Neuron (in vitro differentiated cells): ENCODE data around the gene SHLD1.

Experiments
- H2AFZ ChIP-seq: one replicate; pipeline ENCODE4 v1.6.1; 2013; ENCODE audit warnings: low read depth, mild to moderate bottlenecking, inconsistent platforms, low read length, moderate library complexity
- H3K27me3 ChIP-seq: one replicate; pipeline ENCODE4 v1.6.1; 2013; ENCODE audit warnings: low read length; ENCODE audit not compliant: insufficient read depth
- H3K36me3 ChIP-seq: one replicate; pipeline ENCODE4 v1.6.1; 2013; ENCODE audit warnings: low read length; ENCODE audit not compliant: insufficient read depth
- H3K4me1 ChIP-seq: one replicate; pipeline ENCODE4 v1.6.1; 2013; ENCODE audit warnings: low read length; ENCODE audit not compliant: insufficient read depth
- H3K4me3 ChIP-seq: 2 replicates; pipeline ENCODE4 v1.5.1; 2013; ENCODE audit warnings: mild to moderate bottlenecking, low read length, moderate library complexity
- H3K9me3 ChIP-seq: one replicate; pipeline ENCODE4 v1.6.1; 2013; ENCODE audit warnings: low read length

The SHLD1 gene

DNA sequence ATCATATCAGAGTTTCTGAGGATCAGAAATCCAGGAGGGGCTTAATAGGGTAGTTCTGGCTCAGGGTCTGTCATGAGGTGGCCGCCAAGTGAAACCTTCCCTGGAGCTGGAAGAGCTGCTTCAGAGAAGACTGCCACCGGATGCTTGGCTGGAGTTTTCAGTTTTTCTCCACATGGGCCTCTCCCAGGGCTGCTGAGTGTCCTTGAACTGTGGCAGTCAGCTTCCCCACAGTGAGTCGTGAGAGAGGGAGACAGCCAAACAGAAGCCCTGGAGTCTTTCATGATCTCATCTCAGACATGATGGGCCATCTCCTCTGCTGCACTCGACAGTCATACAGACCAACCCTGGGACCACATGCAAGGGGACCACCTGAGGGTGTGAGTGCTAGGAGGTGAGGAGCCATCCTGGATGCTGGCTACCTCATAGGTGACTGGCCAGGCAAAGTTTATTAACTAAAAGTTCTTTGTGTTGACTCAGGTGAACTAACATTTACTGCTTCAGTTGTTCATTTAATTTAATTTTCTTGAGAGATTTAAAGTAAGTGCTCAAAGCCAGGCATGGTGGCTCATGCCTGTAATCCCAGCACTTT, 71.5 kb downstream of the SHLD1 start:
- Histone ChIP-seq H3K4me1 (peaks cover 12% of the 10 kb centered on the region), H2AFZ (no peak overlapping the region), H3K27me3 (no peaks in the 10 kb centered on the region), H3K4me3 (no peak overlapping the region), H3K9me3 (no peaks in the 10 kb centered on the region), H3K36me3 (no peaks in the 10 kb centered on the region)

DNA sequence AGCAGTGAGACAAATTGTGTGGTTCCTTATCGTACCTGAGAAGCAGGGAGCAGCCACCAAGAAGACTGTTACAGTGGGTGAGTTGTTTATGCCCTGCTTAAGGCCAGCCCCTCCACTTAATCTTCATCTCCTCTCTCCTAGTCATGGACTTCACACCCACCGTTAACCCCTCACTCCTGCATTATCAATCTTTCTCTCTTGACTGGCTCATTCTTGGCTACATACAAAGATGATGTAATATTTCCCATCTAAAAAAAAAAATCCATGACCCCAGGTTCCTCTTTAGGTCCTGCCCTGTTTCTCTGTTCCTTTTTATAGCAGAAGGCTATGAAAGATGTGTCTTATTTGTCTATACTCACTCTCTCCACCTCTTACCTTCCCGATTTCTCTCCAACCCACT, 72.4 kb downstream of the SHLD1 start:
- Histone ChIP-seq H3K9me3 (no peaks in the 10 kb centered on the region), H3K4me3 (no peak overlapping the region), H3K27me3 (no peaks in the 10 kb centered on the region), H3K4me1 (peaks cover 12% of the 10 kb centered on the region), H3K36me3 (no peaks in the 10 kb centered on the region), H2AFZ (no peak overlapping the region)

DNA sequence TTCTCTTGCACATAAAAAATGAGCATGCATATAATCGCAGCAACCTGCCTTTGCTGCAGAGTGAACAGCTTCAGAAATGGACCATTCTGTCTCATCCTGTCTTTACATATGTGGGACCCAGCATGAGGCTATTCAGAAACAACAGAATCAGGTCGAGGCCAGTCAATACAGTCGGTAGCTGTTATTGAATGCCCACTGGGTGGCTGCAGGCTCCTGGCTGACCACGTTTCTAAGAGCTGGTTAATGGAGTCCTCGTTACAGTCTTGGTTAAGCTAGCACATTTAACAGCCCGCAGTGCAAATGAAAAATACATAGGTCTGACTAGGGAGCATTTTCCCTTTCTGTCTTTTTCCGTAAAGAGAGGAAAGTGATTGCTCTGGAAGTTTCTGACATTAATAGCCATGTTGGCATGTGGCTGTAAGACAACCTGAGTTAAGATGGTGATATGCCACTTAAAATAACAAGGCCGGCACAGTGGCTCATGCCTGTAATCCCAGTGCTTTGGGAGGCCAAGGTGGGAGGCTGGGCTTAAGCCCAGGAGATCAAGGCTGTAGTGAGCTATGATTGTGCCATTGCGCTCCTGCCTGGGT, 75.0 kb downstream of the SHLD1 start:
- H3K36me3 ChIP-seq = no peaks in the 10 kb centered on the region
- no peaks in the 10 kb centered on the region for H3K27me3 ChIP-seq
- H3K4me1 ChIP-seq = peaks cover 12% of the 10 kb centered on the region
- no peak overlapping the region for H3K4me3 ChIP-seq
- no peaks in the 10 kb centered on the region for H3K9me3 ChIP-seq
- H2AFZ ChIP-seq = no peak overlapping the region

DNA sequence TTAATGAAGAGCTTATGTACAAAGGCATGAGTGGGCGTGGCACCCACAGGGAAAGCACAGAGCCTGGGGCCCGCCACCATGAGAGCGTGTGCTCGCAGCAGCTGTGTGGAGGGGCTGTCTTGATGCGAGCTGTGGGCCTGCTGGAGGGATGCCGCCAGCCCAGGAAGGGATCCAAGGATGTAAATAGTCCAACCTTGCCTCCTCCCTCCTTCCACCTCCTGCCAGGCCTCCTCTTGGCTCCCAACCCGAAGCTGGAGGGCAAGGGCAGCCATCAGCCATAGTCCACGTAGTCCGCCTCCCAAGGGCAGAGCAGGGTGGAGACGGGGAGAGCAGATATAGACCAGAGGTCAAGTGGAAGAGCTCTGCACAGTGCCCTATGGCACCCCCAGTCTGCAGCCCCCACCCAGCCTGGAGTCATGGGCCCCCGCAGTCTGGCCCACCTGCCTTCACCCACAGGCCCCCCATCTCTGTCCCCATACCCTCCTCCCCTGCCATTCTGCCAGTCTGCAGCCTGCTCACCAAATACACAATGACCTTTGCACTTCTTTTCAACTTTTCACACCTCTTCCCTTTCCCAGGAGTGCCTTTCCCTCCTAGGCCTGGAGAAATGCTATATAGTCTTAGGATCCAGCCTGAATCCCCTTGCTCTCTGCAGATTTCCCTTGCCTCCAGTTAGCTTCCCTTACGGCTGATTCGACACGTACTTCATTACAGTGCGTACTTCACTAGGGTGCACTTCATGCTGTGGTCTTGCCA, 77.1 kb downstream of the SHLD1 start:
- no peaks in the 10 kb centered on the region for H3K27me3 ChIP-seq
- H2AFZ ChIP-seq = no peak overlapping the region
- H3K9me3 ChIP-seq = no peaks in the 10 kb centered on the region
- peaks cover 12% of the 10 kb centered on the region for H3K4me1 ChIP-seq
- no peak overlapping the region for H3K4me3 ChIP-seq
- no peaks in the 10 kb centered on the region for H3K36me3 ChIP-seq

DNA sequence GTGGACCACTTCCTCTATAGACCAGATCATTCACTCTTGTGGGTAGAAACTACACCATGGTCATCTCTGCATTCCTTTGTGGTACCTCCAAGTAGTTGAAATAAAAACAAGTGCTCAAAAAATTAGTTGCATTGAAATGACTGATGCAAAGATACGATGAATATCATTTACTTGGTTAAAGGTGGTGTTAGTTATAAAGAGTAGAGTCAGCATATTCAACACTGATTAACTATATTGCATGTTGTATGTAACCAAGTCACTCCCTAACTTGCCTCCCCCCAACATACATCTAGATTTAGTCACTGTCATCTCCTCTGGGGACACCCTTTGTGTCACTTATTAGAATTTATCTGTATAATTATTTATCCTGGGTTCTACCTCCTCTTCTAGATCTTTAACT, 77.7 kb downstream of the SHLD1 start:
- Histone ChIP-seq H3K4me3 (no peak overlapping the region), H3K4me1 (peaks cover 12% of the 10 kb centered on the region), H2AFZ (no peak overlapping the region), H3K36me3 (no peaks in the 10 kb centered on the region), H3K9me3 (no peaks in the 10 kb centered on the region), H3K27me3 (no peaks in the 10 kb centered on the region)

DNA sequence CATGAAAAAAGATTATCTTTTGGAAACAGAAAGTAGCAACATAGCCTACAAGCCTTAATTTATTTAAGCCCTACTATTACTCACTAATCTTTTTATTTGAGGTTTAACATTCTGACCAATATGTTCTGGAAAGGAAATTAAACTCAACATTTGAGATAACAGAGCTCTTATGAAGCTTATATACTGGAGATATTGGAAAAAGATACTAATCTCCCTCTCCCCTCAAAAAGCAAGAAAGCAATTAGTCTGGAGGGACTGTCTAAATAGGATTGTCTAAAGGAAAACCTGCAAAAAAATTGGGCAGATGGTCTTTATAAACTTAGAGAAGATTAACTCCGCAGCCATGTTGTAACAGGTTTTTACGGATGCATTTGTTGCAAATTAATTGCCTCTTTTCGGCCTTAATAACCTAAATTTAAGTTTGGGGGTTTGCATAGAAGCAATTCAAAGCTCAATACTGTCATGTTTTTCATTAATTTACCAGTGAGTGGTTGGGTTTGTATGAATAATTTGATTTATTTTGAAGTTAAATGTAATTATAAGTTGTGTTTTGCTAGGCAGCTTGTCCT, 79.1 kb downstream of the SHLD1 start:
- Histone ChIP-seq H3K9me3 (no peaks in the 10 kb centered on the region), H3K4me3 (no peak overlapping the region), H2AFZ (no peak overlapping the region), H3K4me1 (peaks cover 8% of the 10 kb centered on the region), H3K36me3 (no peaks in the 10 kb centered on the region), H3K27me3 (no peaks in the 10 kb centered on the region)

DNA sequence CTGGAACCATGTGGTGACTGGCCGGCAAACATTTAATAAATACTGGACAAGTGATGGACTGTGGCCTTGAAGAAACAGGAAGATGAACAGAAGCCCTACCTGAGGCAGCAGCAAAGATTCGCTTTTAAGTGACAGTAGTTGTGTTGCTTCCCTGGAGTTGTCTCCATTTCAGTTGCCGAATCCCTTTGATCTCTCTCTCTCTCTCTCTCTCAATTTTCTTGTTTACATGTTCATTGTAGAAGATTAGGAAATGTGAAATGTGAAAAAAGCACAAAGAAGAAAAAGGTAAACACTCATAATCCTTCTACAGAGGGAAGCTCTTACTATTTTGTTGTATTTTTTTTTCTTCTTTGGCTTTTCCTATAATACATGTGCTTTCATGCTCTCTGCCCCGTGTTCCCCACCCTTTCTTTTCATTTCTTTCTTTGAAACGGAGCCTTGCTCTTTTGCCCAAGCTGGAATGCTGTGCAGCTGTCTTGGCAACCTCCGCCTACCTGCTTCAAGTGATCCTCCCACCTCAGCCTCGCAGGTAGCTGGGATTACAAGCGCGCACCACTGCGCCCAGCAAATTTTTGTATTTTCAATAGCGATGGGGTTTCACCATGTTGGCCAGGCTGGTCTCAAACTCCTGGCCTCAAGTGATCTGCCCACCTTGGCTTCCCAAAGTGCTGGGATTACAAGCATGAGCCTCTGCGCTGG, 81.5 kb downstream of the SHLD1 start:
- Histone ChIP-seq H3K36me3 (no peaks in the 10 kb centered on the region), H3K4me3 (no peak overlapping the region), H3K4me1 (peaks cover 6% of the 10 kb centered on the region), H2AFZ (no peak overlapping the region), H3K27me3 (no peaks in the 10 kb centered on the region), H3K9me3 (no peaks in the 10 kb centered on the region)

DNA sequence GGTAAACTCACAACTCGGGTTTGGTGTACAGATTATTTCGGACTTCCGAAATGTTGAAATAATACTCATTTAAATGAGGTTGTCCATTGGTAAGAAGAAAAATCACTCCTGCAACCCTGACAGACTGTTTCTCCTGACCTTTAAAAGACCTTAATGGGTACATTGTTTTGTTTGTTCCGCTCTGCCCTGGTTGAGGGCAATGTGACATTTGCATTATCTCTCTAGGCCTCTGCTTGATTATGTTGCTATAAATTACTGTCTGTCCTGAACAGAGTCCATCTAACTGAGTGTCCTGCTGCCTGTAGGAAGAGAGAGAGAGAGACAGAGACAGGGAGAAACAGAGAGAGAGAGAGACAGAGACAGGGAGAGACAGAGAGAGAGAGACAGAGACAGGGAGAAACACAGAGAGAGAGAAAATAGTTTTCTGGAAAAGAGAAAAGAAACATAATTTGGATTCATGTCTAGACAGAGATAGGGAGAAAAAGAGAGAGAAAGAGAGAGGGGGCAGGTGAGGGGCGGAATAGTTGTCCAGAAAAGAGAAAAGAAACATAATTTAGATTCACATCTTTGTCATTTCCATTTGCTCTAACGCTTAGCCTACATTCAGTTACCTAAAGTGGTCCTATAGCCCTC, 83.2 kb downstream of the SHLD1 start:
- no peak overlapping the region for H2AFZ ChIP-seq
- H3K36me3 ChIP-seq = no peaks in the 10 kb centered on the region
- no peaks in the 10 kb centered on the region for H3K9me3 ChIP-seq
- peaks cover 6% of the 10 kb centered on the region for H3K4me1 ChIP-seq
- H3K4me3 ChIP-seq = no peak overlapping the region
- no peaks in the 10 kb centered on the region for H3K27me3 ChIP-seq

DNA sequence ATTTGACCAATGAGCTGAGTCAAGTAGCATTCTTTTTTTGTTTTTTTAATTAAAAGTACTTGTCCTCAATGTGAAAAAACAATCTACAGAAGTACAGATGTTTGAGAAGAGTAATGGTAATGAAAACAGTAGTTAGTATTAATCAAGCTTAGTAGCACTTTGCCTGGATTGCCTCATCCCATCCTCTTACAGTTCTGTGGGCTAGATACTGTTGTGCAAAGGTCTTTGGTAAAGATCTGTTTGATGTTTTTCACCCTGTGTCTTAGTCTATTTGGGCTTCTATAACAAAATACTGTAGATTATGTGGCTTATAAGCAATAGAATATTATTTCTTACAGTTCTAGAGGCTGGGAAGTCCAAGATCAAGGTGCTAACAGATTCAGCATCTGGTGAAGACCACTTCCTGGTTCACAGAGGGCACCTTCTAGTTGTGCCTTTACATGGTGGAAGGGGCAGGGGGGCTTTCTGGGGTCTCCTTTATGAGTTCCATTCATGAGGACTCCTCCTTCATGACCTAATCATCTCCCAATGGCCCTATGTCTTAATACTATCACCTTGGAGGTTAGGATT, 84.3 kb downstream of the SHLD1 start:
- H3K4me3 ChIP-seq = no peak overlapping the region
- H3K36me3 ChIP-seq = no peaks in the 10 kb centered on the region
- no peak overlapping the region for H2AFZ ChIP-seq
- H3K4me1 ChIP-seq = peaks cover 6% of the 10 kb centered on the region
- no peaks in the 10 kb centered on the region for H3K9me3 ChIP-seq
- no peaks in the 10 kb centered on the region for H3K27me3 ChIP-seq

DNA sequence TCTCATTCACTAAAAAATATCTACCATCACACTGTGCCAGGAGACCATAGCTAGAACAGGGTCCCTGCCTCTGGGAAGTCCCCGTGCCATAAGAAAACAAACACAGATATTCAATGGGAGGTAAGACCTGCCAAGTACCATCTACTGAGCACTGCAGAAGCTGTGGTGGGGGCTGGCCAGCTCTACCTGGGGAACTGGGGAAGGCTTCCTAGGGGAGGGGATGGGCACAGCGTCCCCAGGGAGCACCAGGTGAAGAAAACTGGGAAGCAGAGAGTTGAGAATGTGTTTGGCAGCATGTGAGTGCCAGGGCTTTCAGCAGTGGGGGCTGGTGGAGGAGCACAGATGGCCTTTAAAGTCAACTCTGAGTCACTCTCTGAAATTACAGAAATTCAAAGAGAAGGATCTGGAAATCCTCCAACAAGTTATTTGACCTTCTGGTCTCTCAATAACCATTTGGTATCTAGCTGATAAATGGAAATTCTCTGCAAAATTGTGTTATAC, 85.2 kb downstream of the SHLD1 start:
- H3K4me3 ChIP-seq = no peak overlapping the region

DNA sequence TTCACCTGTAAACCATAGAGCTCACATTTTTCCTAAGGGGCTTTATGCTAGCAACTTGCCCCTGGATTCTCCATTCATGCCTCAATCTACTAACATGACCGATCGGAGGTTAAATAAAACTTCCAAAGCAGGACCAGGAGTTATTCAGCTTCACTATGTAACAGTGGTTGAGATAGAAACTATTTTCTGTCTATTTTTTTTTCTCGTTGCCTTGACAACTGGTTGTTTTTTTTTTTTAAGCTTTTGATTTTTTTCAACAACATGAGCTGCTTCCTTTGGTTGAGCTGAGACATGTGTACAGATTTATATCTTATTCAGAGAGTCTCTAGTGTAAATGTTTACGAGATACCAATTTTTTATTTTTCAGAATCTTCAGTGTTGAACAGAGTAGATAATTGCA, 85.7 kb downstream of the SHLD1 start:
- H3K9me3 ChIP-seq = no peaks in the 10 kb centered on the region
- H3K36me3 ChIP-seq = no peaks in the 10 kb centered on the region
- peaks cover 6% of the 10 kb centered on the region for H3K4me1 ChIP-seq
- H3K4me3 ChIP-seq = no peak overlapping the region
- no peaks in the 10 kb centered on the region for H3K27me3 ChIP-seq
- H2AFZ ChIP-seq = no peak overlapping the region

More for the DNA sequence above, 85.2 kb downstream of the SHLD1 start:
- Histone ChIP-seq H3K36me3 (no peaks in the 10 kb centered on the region), H3K9me3 (no peaks in the 10 kb centered on the region), H3K4me1 (peaks cover 6% of the 10 kb centered on the region), H2AFZ (no peak overlapping the region), H3K27me3 (no peaks in the 10 kb centered on the region)

DNA sequence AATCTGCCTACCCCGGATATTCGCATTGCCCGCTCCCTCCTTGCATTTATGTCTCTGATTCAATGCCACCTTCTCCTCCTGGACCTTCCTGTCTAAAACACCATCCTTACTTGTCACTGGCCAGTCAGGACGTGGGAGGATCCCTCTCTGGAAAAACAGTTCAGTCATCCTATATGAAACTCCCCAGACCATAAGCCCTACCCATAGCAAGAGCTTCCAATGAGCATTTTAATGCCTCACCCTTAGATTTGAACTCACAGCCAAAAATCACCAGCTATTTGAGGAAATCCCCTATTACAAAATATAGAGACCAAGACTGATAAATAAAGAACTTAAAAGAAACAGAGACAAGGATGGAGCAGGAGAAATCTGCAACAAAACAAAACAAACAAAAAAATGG, 86.4 kb downstream of the SHLD1 start:
- no peaks in the 10 kb centered on the region for H3K9me3 ChIP-seq
- H3K36me3 ChIP-seq = no peaks in the 10 kb centered on the region
- H2AFZ ChIP-seq = no peak overlapping the region
- H3K4me1 ChIP-seq = peaks cover 6% of the 10 kb centered on the region
- H3K4me3 ChIP-seq = no peak overlapping the region
- H3K27me3 ChIP-seq = no peaks in the 10 kb centered on the region
